Left ventricle myocardium superior (tissue), 1 donor: ENCODE data around the gene PDE6D. TPM values are rescaled to one million over a fixed set of nuclear protein-coding genes. Genes with fewer than 3 reads are reported as not detected.
A peak's percentile ranks its signal among the peaks of the same experiment; 100 is the strongest.
"Not testable (repeated sequence)": the region's sequence is repeated elsewhere in the genome, so short reads cannot be mapped to it uniquely, and the experiment has no call there.

Source experiments
- ATAC-seq: fragments of 200-7000 bp; cut with Tn5 transposase; one replicate; pipeline ENCODE4 v1.9.1; 2020; ENCODE audit warnings: mild to moderate bottlenecking, moderate library complexity
- DNase-seq: peaks from one replicate; pipeline ENCODE4 v3.0.0-alpha.2; 2020
- intact Hi-C: fragments of 100-400 bp; cut with micrococcal nuclease; formaldehyde crosslinking; loops from one replicate; pipeline ENCODE4 v1.11.0; 2022
- total RNA-seq: library from RNA; stranded (reverse); fragmentation: NEBNext Ultra II Directional; extraction: Animal tissue kit (Norgen Biotek cat#: 25700); gene quantifications from one replicate; pipeline ENCODE4 v1.2.1, GENCODE V29; 2021
- donor health status: DM: no; HTN: yes; CAD: no; lungs with severe emphysema.

PDE6D gene
- total RNA-seq, 1 donor from 2014 or later, result 16.1 TPM

- DNase-seq, result no peak
- ATAC-seq, result no peak
- intact Hi-C loops, result no loop called here
Measured at GRCh38 chr2:231726276-231726675, 54.8 kb downstream of the PDE6D start.

DNA sequence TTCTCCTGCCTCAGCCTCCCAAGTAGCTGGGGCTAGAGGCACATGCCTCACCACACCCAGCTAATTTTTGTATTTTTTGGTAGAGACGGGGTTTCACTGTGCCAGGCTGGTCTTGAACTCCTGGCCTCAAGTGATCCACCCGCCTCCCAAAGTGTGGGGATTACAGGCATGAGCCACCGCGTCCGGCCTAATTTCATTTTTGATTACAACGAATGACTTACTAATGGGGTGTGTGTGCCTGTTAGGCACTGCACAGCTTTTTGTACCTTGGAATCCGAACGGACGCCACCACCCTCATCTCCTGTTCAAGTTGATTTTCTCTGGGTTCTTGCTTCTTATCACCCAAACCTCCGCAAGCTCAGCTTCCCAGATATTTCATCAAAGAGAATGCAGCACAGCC, 55.6 kb downstream of the PDE6D start:
- no peak for ATAC-seq
- DNase-seq, result no peak
- intact Hi-C loops, result no loop called here

GRCh38 chr2:231722721-231723307, 58.3 kb downstream of the PDE6D start:
- ATAC-seq (no peak), DNase-seq (peak; percentile 4)
- intact Hi-C loops, result no loop called here

- no peak for ATAC-seq
- DNase-seq, result peak; percentile 14
Measured at GRCh38 chr2:231720987-231721966, 59.8 kb downstream of the PDE6D start.

GRCh38 chr2:231720292-231720986, 60.6 kb downstream of the PDE6D start:
- peak; percentile 1 for DNase-seq
- intact Hi-C loops, result no loop called here
- ATAC-seq, result no peak

More at GRCh38 chr2:231720987-231721966, 59.8 kb downstream of the PDE6D start:
- intact Hi-C loops, result no loop called here

DNA sequence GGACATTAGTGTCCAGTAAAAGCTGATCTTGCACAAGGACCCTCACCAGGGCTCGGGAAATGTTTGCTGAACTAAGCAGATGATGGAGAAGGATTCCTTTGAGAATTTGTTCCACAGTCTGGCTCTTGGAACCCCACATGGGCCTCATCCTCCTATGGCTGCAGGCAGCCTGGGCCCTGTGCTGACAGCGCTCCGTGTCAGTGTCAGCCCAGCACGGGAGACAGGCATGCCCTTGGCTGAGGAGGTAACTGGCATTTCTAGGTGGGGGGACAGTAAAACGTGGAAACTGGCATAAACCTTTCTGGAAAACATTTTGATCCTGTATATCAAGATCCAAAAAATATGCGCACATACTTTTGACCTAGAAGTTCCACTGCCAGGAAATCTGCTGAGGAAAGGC, 62.3 kb downstream of the PDE6D start:
- intact Hi-C loops, result loop anchor here (5.0 kb wide), 1 partner anchor 41 kb away; no protein-coding TSS in a partner anchor
- peak; percentile 5 for DNase-seq
- ATAC-seq, result no peak

DNA sequence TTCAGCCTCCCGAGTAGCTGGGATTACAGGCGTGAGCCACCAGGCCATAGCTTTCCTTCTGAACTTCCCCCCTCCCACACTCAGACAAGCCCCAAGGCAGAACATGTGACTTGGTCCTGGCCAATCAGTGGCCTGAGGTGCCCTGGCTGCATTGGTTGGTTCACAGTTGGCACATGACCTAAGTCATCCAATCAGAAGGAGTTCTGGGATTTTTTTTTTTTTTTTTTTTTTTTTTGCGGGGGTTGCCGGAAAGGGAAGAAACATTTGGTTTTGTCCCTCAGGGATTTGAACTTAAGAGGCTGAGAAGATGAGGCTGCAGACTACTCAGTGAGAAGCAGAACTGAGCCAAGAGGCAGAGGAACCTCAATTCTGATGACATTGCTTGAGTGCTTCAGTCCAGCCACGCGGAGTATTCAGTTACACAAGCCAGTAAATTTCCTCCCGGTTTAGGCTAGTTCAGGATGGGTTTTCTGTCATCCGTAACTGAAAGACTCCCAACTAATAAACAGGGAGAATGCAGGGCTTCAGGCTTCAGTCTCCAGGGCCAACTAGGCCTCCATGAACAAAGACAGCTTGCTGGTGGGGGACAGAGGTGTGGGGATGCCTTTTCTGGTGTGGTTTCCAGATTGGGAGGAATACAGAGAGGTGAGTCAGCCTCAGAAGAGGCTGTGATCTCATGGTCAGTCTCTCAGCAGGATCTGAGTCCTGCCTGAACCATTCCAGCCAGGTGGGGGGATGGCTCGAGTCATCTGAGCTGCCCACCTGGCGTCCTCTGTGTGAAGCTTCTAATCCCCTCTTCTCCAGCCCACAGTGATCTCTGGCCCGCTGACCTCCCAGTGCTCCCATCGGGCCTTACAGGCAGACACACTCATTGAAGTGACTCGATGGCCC, 63.6 kb downstream of the PDE6D start:
- DNase-seq (peak; percentile 39), ATAC-seq (no peak)
- intact Hi-C loops, result loop anchor here (5.0 kb wide), 1 partner anchor 40 kb away; no protein-coding TSS in a partner anchor

DNA sequence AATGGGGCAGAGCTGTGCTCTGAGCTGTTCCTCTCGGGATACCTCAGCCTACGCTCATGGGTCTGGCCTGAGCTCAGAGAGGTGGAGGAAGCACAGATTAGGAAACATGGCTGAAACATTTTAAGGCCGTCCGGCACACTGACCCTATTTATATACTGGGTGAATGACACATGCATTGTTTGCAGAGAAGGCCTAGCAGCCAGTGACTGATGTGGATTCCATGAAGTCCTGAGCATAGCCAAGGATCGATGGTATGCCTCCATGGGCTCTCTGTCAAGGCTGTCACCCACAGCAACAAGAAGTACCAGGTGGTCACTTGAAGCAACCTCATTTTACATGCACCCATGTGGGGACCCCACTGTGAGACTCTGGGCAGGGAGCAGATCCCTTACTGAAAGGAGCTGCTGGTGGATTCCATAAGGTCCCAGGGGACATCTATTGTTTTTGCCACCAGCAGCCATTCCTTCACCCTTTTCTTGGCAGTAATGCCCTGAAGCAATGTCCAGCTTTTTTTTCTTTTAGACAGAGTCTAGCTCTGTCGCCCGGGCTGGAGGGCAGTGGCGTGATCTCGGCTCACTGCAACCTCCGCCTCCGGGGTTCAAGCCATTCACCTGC, 64.3 kb downstream of the PDE6D start:
- ATAC-seq, result peak; percentile 12
- peak; percentile 2 for DNase-seq
- intact Hi-C loops, result loop anchor here (5.0 kb wide), 1 partner anchor 39 kb away; no protein-coding TSS in a partner anchor

- intact Hi-C loops, result loop anchor here (2.0 to 5.0 kb wide), 2 partner anchors 39 to 103 kb away; no protein-coding TSS in a partner anchor
- ATAC-seq (no peak), DNase-seq (peak; percentile 32)
Measured at GRCh38 chr2:231715988-231716616, 65.0 kb downstream of the PDE6D start.

DNA sequence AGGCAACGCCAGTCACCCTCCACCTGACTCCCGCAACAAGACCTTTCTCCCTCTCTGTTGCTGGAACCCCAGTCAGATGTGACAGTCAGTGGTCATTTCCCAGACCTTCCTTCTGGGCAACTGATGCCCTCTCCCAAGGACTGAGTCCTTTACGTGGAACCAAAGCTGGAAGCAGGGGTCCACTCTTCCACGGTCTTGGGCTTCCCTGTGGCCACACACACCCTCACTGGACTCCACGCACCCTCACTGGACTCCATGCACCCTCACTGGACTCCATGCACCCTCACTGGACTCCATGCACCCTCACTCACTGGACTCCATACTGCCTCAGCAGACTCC, 65.6 kb downstream of the PDE6D start:
- DNase-seq (no peak), ATAC-seq (no peak)
- intact Hi-C loops, result loop anchor here (2.0 to 5.0 kb wide), 2 partner anchors 38 to 103 kb away; no protein-coding TSS in a partner anchor

DNA sequence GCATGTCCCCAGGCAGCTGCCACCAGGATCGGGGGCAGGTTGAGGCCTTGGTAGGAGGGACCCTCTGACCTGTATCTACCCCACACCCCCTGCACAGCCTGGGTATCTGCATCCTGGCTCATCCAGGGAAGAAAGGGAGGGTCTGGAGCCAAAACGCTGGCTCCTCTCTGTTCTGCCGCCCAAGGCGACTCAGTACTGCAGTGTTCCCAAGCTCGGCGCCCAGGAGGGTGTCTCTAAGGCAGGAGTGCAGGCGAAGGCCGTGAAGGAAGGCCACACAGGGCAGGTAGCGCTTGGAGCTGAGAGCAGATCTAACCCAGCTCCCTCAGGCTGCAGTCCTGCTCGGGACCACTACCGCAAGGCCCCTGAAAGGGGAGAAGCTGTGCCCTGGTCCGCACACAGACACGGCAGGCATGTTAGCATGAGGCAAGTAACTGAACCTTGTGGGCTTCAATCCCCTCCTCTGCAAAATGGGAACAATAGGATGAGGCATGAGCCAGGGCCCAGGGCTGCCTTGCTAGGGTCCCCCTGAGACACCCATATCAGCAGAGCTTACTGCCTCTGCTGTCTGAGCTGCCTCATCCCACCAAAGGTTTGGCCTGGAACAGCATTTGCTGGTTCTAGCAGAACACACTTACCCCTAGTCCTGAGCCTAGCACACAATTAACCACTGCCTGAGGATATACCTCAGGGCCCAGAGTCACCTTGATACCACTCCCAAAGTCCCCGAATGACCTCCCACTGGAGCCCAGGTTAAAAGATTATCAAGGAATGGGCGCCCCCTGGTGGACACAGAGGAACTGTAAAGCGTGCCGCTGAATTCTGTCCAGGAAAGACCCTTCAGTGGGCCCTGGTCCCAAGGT, 66.2 kb downstream of the PDE6D start:
- DNase-seq (peak; percentile 81), ATAC-seq (peak; percentile 25)
- intact Hi-C loops, result loop anchor here (2.0 to 5.0 kb wide), 2 partner anchors 38 to 102 kb away; no protein-coding TSS in a partner anchor

DNA sequence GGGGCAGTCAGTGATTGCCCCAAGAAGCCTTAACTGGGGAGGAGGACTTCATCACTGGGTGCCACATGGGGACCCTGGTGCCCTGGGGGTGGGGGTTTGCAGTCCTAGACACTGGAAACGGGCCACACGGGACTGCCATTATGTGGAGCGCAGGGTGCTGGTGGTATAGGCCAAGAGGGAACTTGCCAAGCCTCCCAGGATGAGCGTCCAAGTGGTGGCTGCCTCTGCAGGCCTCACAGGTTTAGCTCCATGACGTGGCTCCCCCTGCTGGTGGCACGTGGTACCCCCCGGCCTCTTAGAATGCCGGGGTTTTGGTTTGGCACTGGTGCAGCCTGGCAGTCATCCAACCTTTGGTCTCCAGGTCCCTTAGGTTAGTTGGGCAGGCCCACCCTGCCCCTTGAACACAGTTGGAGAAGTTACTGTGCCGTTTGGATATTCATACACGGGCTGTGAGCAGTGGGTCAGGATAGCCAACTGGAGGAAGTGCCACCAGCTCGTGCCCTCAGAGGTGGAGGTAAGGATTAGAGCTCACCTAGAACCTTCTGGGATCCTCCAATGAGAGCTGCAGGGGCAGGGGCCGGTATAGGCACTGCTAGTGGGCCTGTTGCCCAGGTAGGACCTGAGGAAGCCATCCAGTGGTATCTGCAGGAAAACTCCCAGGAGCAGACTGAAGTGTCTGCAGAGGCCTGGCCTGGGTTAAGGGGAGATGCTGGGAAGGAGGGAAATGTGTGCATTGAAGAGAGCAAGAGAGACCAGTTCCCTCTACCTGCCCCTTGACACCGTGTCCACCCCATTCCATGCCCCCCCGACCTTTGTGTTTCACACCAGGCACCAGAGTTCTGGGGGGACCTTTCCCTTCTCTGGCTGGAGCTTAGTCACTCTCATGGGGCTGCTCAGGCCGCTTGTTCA, 67.1 kb downstream of the PDE6D start:
- intact Hi-C loops, result loop anchor here (2.0 kb wide), 1 partner anchor 101 kb away; no protein-coding TSS in a partner anchor

GRCh38 chr2:231713406-231713729, 67.7 kb downstream of the PDE6D start:
- ATAC-seq, intact Hi-C loops, DNase-seq: not testable (repeated sequence)

More for the DNA sequence above, 67.1 kb downstream of the PDE6D start:
- DNase-seq (peak; percentile 94), ATAC-seq (peak; percentile 50)

DNA sequence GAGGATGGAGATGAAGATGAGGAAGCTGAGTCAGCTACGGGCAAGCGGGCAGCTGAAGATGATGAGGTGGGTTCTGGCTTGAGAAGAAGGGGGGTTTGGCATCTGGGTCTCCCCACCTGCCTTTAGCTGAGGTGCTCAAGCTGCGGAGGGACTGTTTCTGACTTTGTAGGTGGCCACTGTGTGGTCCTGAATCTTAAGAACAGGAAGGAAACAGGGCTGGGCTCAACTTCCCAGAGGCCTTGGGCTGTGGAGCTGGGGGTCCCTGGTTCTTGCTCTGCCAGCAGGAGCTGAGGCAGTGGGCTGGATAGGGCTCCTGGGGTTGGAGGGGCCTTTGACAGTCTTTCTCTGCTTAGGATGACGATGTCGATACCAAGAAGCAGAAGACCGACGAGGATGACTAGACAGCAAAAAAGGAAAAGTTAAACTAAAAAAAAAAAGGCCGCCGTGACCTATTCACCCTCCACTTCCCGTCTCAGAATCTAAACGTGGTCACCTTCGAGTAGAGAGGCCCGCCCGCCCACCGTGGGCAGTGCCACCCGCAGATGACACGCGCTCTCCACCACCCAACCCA, 68.5 kb downstream of the PDE6D start:
- intact Hi-C loops, ATAC-seq, DNase-seq: not testable (repeated sequence)

- no peak for DNase-seq
- intact Hi-C loops, result no loop called here
- no peak for ATAC-seq
Measured at GRCh38 chr2:231711677-231712450, 69.2 kb downstream of the PDE6D start.
